Measurements from ENCODE around the gene RGS10. TPM values are rescaled to one million over a fixed set of nuclear protein-coding genes. Genes with fewer than 3 reads are reported as not detected.

RGS10 gene
- total RNA-seq, 1 experiment from 2014 or later: 22.6 TPM

DNA sequence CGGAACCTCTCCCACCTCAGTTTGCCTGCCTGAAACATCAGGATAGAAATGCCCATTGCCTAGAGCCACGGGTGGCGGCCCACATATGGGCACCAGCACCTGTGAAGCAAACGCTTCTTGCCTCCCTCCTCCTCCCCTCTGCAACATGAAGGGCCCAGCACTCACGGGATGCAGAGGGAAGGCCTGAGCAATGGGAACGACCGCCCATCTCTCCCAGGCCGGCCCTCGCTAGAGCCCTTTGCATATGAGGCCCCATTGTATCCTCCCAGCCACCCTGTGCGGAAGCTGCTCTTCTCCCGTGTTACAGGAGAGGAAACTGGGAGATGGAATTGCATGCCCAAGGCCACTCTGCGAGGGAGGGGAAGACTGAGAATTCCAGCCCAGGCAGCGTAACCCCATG, 88.2 kb downstream of the RGS10 start (continued):
- TF ChIP-seq TEAD1 (CRISPR knock-in tag; IDR thresholded peaks at IDR 0.05): no peak

DNA sequence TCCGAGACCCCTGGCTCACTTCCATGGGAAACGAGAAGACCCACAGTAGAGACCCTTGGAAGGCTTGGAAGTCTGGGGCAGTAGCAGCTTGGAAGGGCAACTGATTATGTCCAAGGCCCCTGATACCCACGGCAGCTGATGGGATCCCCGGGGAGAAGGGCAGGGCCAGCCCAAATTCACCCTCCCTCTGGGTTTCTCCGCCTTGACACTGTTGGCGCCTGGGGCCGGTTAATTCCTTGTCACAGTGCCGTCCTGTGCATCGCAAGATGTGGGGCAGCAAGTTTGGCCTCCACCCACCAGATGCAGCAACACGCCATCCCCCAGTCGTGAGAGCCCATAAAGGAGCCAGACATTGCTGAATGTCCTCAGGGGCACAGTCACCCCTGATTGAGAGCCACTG, 89.2 kb downstream of the RGS10 start:
- no peaks in the 10 kb centered on the region for H3K27me3 Mint-ChIP-seq (ENCODE audit: low read depth)
- H3K36me3 Mint-ChIP-seq: no peaks in the 10 kb centered on the region
- H3K9me3 Mint-ChIP-seq: no peaks in the 10 kb centered on the region
- H3K4me3 Mint-ChIP-seq: no peak overlapping the region
- TF ChIP-seq NFE2L1 (CRISPR knock-in tag; IDR thresholded peaks at IDR 0.05): no peak
- TF ChIP-seq JUN (CRISPR knock-in tag; IDR thresholded peaks at IDR 0.05): no peak
- no peak for TF ChIP-seq NR2C2 (CRISPR knock-in tag; IDR thresholded peaks at IDR 0.05)
- TF ChIP-seq, protein P1, sequence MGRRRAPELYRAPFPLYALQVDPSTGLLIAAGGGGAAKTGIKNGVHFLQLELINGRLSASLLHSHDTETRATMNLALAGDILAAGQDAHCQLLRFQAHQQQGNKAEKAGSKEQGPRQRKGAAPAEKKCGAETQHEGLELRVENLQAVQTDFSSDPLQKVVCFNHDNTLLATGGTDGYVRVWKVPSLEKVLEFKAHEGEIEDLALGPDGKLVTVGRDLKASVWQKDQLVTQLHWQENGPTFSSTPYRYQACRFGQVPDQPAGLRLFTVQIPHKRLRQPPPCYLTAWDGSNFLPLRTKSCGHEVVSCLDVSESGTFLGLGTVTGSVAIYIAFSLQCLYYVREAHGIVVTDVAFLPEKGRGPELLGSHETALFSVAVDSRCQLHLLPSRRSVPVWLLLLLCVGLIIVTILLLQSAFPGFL (CRISPR knock-in tag; IDR thresholded peaks at IDR 0.05; ENCODE audit: borderline replicate concordance): no peak
- no peak for TF ChIP-seq JAZF1 (CRISPR knock-in tag; IDR thresholded peaks at IDR 0.05)
- TF ChIP-seq, protein P2, sequence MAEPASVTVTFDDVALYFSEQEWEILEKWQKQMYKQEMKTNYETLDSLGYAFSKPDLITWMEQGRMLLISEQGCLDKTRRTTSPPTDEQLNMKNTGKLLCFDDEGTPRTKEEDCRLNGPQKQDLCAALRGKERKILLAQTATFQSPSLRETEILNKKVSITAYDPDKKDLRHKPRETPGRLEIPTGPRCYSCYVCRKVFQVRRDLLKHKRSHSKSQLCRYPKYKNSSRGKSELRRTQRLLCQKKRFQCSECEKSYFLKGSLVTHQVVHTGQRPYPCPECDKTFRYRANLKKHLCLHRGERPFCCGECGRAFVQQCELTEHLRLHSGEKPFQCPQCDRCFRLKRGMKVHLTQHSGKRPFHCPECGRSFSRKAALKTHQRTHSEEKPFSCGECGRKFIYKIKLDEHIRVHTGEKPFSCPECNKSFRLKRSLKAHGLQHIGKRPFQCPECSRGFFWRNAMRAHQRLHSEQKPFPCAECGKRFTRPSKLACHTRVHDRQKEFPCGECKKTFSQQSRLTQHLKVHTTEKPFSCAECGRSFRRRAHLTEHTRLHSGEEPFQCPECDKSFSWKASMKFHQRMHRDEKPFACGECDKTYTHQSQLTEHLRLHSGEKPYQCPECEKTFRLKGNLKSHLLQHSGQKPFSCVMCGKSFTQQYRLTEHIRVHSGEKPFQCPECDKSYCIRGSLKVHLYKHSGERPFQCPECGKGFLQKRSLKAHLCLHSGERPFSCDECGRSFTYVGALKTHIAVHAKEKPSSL (CRISPR knock-in tag; conservative IDR thresholded peaks at IDR 0.05): no peak
- no peak for TF ChIP-seq MYBL2 (CRISPR knock-in tag; IDR thresholded peaks at IDR 0.05)
- ChIA-PET CTCF (interaction anchor here (1.0 to 1.7 kb wide), 2 partner anchors 8 to 254 kb away, joined by 3 to 14 read pairs; no protein-coding TSS in a partner anchor), POLR2A (no interaction called here)
- H3K27ac Mint-ChIP-seq: no peak overlapping the region
- DNase-seq (ENCODE audit: low spot score): no peak
- no peak for ATAC-seq
- peaks cover 15% of the 10 kb centered on the region for H3K4me1 Mint-ChIP-seq

DNA sequence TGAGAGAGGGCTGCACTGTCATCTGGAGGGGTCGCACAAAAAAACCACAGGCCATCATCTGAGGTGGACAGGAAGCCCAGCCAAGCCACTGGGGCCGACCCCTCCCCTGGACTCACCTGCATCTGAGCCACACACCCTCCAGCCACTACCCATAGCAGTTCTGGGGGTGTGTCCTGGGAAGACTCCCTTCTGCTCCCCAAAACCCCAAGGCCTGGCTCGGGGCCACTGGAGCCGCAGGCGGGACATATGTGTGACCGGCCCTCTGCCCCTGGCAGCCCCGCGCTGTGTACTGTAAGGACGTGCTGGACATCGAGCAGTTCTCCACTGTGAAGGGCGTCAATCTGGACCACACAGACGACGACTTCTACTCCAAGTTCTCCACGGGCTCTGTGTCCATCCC, 90.1 kb downstream of the RGS10 start:
- POLR2A ChIA-PET: no interaction called here
- Mint-ChIP-seq H3K4me1 (peaks cover 18% of the 10 kb centered on the region), H3K9me3 (no peaks in the 10 kb centered on the region), H3K27ac (no peak overlapping the region), H3K27me3 (ENCODE audit: low read depth) (no peaks in the 10 kb centered on the region), H3K4me3 (no peak overlapping the region), H3K36me3 (no peaks in the 10 kb centered on the region)
- CTCF ChIA-PET: interaction anchor here (1.0 to 1.4 kb wide), 2 partner anchors 243 to 253 kb away, joined by 3 read pairs; no protein-coding TSS in a partner anchor
- no peak for DNase-seq (ENCODE audit: low spot score)
- no peak for TF ChIP-seq TCF7 (CRISPR knock-in tag; IDR thresholded peaks at IDR 0.05; ENCODE audit: low read depth)
- TF ChIP-seq, protein P3, sequence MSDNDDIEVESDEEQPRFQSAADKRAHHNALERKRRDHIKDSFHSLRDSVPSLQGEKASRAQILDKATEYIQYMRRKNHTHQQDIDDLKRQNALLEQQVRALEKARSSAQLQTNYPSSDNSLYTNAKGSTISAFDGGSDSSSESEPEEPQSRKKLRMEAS (CRISPR knock-in tag; IDR thresholded peaks at IDR 0.05): no peak
- TF ChIP-seq, protein P4, sequence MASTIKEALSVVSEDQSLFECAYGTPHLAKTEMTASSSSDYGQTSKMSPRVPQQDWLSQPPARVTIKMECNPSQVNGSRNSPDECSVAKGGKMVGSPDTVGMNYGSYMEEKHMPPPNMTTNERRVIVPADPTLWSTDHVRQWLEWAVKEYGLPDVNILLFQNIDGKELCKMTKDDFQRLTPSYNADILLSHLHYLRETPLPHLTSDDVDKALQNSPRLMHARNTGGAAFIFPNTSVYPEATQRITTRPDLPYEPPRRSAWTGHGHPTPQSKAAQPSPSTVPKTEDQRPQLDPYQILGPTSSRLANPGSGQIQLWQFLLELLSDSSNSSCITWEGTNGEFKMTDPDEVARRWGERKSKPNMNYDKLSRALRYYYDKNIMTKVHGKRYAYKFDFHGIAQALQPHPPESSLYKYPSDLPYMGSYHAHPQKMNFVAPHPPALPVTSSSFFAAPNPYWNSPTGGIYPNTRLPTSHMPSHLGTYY (CRISPR knock-in tag; IDR thresholded peaks at IDR 0.05): no peak
- TF ChIP-seq, protein P5, sequence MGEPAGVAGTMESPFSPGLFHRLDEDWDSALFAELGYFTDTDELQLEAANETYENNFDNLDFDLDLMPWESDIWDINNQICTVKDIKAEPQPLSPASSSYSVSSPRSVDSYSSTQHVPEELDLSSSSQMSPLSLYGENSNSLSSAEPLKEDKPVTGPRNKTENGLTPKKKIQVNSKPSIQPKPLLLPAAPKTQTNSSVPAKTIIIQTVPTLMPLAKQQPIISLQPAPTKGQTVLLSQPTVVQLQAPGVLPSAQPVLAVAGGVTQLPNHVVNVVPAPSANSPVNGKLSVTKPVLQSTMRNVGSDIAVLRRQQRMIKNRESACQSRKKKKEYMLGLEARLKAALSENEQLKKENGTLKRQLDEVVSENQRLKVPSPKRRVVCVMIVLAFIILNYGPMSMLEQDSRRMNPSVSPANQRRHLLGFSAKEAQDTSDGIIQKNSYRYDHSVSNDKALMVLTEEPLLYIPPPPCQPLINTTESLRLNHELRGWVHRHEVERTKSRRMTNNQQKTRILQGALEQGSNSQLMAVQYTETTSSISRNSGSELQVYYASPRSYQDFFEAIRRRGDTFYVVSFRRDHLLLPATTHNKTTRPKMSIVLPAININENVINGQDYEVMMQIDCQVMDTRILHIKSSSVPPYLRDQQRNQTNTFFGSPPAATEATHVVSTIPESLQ (CRISPR knock-in tag; IDR thresholded peaks at IDR 0.05): no peak
- TF ChIP-seq ZNF317 (CRISPR knock-in tag; IDR thresholded peaks at IDR 0.05; ENCODE audit: borderline replicate concordance, low read depth): no peak
- no peak for TF ChIP-seq ZNF416 (CRISPR knock-in tag; IDR thresholded peaks at IDR 0.05)
- no peak for TF ChIP-seq NR2C2 (CRISPR knock-in tag; IDR thresholded peaks at IDR 0.05)
- no peak for TF ChIP-seq ZNF219 (CRISPR knock-in tag; IDR thresholded peaks at IDR 0.05; ENCODE audit: borderline replicate concordance)
- no peak for TF ChIP-seq ATF1 (CRISPR knock-in tag; IDR thresholded peaks at IDR 0.05)
- TF ChIP-seq, protein P6, sequence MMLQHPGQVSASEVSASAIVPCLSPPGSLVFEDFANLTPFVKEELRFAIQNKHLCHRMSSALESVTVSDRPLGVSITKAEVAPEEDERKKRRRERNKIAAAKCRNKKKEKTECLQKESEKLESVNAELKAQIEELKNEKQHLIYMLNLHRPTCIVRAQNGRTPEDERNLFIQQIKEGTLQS (CRISPR knock-in tag; conservative IDR thresholded peaks at IDR 0.05): no peak
- ATAC-seq: no peak

Data from WTC11 (cell line).